Keratinocyte (primary cell): ENCODE data around the gene FZR1. TPM values are rescaled to one million over a fixed set of nuclear protein-coding genes. Genes with fewer than 3 reads are reported as not detected.

Experiments used
- DNase-seq: peaks from one replicate; pipeline ENCODE4 v3.0.0-alpha.2; 2011; ENCODE audit warnings: low read depth, missing footprints, low spot score
- FAIRE-seq: peaks from 2 replicates; lab custom pipeline; 2011; peaks lifted over from hg19 to GRCh38; lab: Jason Lieb, UNC
- H2AFZ ChIP-seq: 2 replicates; pipeline ENCODE4 v1.6.0; 2012; ENCODE audit warnings: low read length, control low read depth, inconsistent platforms; ENCODE audit not compliant: control insufficient read depth
- H3K27ac ChIP-seq: 2 replicates; pipeline ENCODE4 v1.5.1; 2011; ENCODE audit warnings: low read length; ENCODE audit not compliant: control insufficient read depth, insufficient read depth
- H3K27me3 ChIP-seq: 3 replicates; pipeline ENCODE4 v1.6.0; 2011; ENCODE audit warnings: low read length; ENCODE audit not compliant: control insufficient read depth, insufficient read depth; ENCODE audit errors: extremely low read depth
- H3K36me3 ChIP-seq, 2 experiments: 2 replicates in 1 of 2; 3 replicates in 1 of 2; pipeline ENCODE4 v1.5.1; 2011; ENCODE audit warnings: low read length in 2 of 2, mild to moderate bottlenecking in 1 of 2; ENCODE audit not compliant: control insufficient read depth in 2 of 2, insufficient read depth in 2 of 2; ENCODE audit errors: extremely low read depth in 1 of 2
- H3K4me1 ChIP-seq: 3 replicates; pipeline ENCODE4 v1.5.1; 2011; ENCODE audit warnings: low read length; ENCODE audit not compliant: control insufficient read depth, insufficient read depth; ENCODE audit errors: extremely low read depth
- H3K4me2 ChIP-seq: 3 replicates; pipeline ENCODE4 v1.6.0; 2011; ENCODE audit warnings: low read depth, low read length; ENCODE audit not compliant: control insufficient read depth, insufficient read depth; ENCODE audit errors: extremely low read depth
- H3K4me3 ChIP-seq, 3 experiments: fragments of 200-600 bp in 1 of 3; sonication (generic) in 1 of 3; 2 replicates in 2 of 3; 3 replicates in 1 of 3; pipeline ENCODE4 v1.5.1; 2011 to 2016; ENCODE audit warnings: low read length in 3 of 3, mild to moderate bottlenecking in 3 of 3, control low read depth in 2 of 3, inconsistent platforms in 1 of 3, low read depth in 1 of 3, mixed read lengths in 1 of 3, mixed run types in 1 of 3, moderate library complexity in 1 of 3; ENCODE audit not compliant: control insufficient read depth in 2 of 3, insufficient read depth in 2 of 3; ENCODE audit errors: extremely low read depth in 1 of 3
- H3K79me2 ChIP-seq: 2 replicates; pipeline ENCODE4 v1.6.0; 2012; ENCODE audit warnings: low read length; ENCODE audit not compliant: control insufficient read depth, insufficient read depth
- H3K9ac ChIP-seq: 3 replicates; pipeline ENCODE4 v1.6.0; 2011; ENCODE audit warnings: low read length; ENCODE audit not compliant: control insufficient read depth, insufficient read depth; ENCODE audit errors: extremely low read depth
- H3K9me1 ChIP-seq: 3 replicates; pipeline ENCODE4 v1.6.0; 2011; ENCODE audit warnings: low read length; ENCODE audit not compliant: control insufficient read depth, insufficient read depth; ENCODE audit errors: extremely low read depth
- H3K9me3 ChIP-seq: 2 replicates; pipeline ENCODE4 v1.5.1; 2012; ENCODE audit warnings: low read depth, low read length; ENCODE audit not compliant: control insufficient read depth
- H4K20me1 ChIP-seq: 3 replicates; pipeline ENCODE4 v1.6.0; 2011; ENCODE audit warnings: low read length; ENCODE audit not compliant: control insufficient read depth, insufficient read depth; ENCODE audit errors: extremely low read depth
- EZH2 ChIP-seq: IDR thresholded peaks from one replicate; pipeline ENCODE4 v1.6.1; 2012; ENCODE audit warnings: inconsistent platforms, mild to moderate bottlenecking, low read length, moderate library complexity
- dilution Hi-C: fragments of 300-500 bp; cut with MboI; formaldehyde crosslinking; loops from one replicate; pipeline ENCODE4 v1.7.0; 2020; ENCODE audit warnings: low sequenced_read_pairs; ENCODE audit not compliant: extremely low pct_ligation_motif_present
- polyA plus RNA-seq, 5 experiments: library from polyadenylated mRNA; depleted of rRNA in 3 of 5; stranded (reverse) in 3 of 5; stranded (forward) in 1 of 5; unstranded in 1 of 5; fragments of >200 nt; gene quantifications; 1 replicate in 1 of 5; 2 replicates in 3 of 5; 3 replicates in 1 of 5; pipeline versions ENCODE4 v1.2.1 to v1.2.3, GENCODE V29; 2011 to 2012; ENCODE audit warnings: missing spikeins in 2 of 5, low read depth in 1 of 5, low replicate concordance in 1 of 5
- TF ChIP-seq, protein P1 (sequence below), 3 experiments: IDR thresholded peaks in 1 of 3; conservative IDR thresholded peaks in 1 of 3; optimal IDR thresholded peaks in 1 of 3; 2 replicates in 2 of 3; 3 replicates in 1 of 3; pipeline versions ENCODE3 to v1.5.1; 2011; ENCODE audit warnings: low read length in 3 of 3, mild to moderate bottlenecking in 3 of 3, moderate library complexity in 2 of 3, control low read depth in 1 of 3, inconsistent platforms in 1 of 3; ENCODE audit not compliant: insufficient read depth in 2 of 3; ENCODE audit errors: extremely low read depth in 1 of 3

The FZR1 gene
- polyA plus RNA-seq, 1 donor (not counting 4 experiments of a cell fraction or from before 2014, with no cell fraction given): 23.3 TPM

DNA sequence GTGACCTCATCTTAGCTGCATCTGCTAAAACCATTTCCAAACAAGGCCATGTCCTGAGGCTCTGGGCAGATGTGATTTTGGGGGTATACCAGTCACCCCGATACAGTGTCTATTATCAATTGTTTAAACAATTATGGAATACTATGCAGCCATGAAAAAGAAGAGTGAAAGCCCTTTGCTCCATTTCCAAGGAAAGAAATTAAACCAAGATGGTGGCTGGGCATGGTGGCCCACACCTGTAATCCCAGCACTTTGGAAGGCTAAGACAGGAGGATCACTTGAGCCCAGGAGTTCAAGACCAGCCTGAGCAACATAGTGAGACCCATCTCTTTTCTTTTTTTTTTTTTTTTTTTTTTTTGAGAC, 33.6 kb downstream of the FZR1 start:
- Histone ChIP-seq H3K4me2 (no peak overlapping the region), H3K9me1 (no peaks in the 10 kb centered on the region), H3K36me3 (peaks cover 5 to 19% of the 10 kb centered on the region in 2 experiments), H3K4me3 (no peak overlapping the region), H2AFZ (no peak overlapping the region), H3K9me3 (no peaks in the 10 kb centered on the region), H3K79me2 (no peaks in the 10 kb centered on the region), H3K27me3 (no peaks in the 10 kb centered on the region), H3K4me1 (no peaks in the 10 kb centered on the region), H3K9ac (no peak overlapping the region), H3K27ac (no peak overlapping the region), H4K20me1 (no peaks in the 10 kb centered on the region)
- no peak for FAIRE-seq
- dilution Hi-C loops: no loop called here
- DNase-seq: no peak
- TF ChIP-seq EZH2: no peak
- TF ChIP-seq, protein P1, sequence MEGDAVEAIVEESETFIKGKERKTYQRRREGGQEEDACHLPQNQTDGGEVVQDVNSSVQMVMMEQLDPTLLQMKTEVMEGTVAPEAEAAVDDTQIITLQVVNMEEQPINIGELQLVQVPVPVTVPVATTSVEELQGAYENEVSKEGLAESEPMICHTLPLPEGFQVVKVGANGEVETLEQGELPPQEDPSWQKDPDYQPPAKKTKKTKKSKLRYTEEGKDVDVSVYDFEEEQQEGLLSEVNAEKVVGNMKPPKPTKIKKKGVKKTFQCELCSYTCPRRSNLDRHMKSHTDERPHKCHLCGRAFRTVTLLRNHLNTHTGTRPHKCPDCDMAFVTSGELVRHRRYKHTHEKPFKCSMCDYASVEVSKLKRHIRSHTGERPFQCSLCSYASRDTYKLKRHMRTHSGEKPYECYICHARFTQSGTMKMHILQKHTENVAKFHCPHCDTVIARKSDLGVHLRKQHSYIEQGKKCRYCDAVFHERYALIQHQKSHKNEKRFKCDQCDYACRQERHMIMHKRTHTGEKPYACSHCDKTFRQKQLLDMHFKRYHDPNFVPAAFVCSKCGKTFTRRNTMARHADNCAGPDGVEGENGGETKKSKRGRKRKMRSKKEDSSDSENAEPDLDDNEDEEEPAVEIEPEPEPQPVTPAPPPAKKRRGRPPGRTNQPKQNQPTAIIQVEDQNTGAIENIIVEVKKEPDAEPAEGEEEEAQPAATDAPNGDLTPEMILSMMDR (optimal IDR thresholded peaks at IDR 0.05 in 1 of 3, IDR thresholded peaks at IDR 0.05 in 1 of 3, conservative IDR thresholded peaks at IDR 0.05 in 1 of 3; ENCODE audit: extremely low read depth in 1 of 3, insufficient read depth in 2 of 3, low read length in 3 of 3): no peak

DNA sequence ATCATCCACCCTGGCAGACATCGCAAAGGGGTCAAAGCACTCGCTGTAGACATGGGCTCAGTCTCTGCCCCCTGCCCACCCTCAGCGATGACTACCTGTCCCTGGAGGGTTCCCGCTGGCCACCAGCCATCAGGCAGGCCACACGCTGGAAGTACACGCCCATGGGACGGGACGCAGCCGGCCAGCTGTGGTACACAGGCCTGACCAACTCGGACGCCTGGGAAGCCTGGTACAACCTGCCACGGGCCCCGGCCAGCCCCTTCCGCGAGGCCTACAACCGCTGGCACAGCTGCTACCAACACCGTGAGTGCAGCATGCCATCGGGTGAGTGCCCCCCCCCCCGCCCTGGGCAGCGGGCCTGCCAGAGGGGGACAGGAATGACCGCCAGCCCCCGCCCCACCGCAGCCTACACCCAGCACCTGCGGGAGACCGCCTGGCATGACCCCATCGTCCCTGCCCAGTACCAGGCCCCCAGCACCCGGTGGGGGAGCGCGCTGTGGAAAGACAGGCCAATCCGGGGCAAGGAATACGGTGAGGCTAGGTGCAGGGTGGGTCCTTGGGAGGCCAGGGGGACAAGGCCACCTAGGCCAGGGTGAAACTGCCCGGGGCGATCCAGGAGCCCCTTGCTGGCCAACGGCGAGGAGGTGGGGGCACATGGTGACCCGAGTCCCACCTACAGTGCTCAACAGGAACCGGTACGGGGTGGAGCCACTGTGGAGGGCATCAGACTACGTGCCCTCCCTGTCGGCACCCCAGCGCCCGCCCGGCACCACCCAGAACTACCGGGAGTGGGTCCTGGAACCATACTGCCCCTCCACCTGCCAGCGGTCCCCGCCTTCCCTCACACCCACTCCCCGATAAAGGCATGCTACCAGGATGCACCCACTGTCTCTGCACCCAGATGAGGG, 37.3 kb downstream of the FZR1 start:
- peaks cover 9% of the 10 kb centered on the region for H3K4me1 ChIP-seq
- TF ChIP-seq, protein P1 (optimal IDR thresholded peaks at IDR 0.05 in 1 of 3, IDR thresholded peaks at IDR 0.05 in 1 of 3, conservative IDR thresholded peaks at IDR 0.05 in 1 of 3; ENCODE audit: extremely low read depth in 1 of 3, insufficient read depth in 2 of 3, low read length in 3 of 3): no peak
- no peak for TF ChIP-seq EZH2
- no peaks in the 10 kb centered on the region for H3K9me3 ChIP-seq
- H3K27me3 ChIP-seq: no peaks in the 10 kb centered on the region
- H3K9ac ChIP-seq: no peak overlapping the region
- H4K20me1 ChIP-seq: peaks cover 4% of the 10 kb centered on the region
- H3K36me3 ChIP-seq: peaks cover 10 to 19% of the 10 kb centered on the region in 2 experiments
- H3K9me1 ChIP-seq: no peaks in the 10 kb centered on the region
- no peak overlapping the region for H2AFZ ChIP-seq
- no peak overlapping the region for H3K4me2 ChIP-seq
- no peak for DNase-seq
- no peak for FAIRE-seq
- dilution Hi-C loops: no loop called here
- no peak overlapping the region for H3K27ac ChIP-seq
- no peak overlapping the region for H3K4me3 ChIP-seq
- H3K79me2 ChIP-seq: no peaks in the 10 kb centered on the region
